Upper lobe of left lung (tissue), 6 donors: ENCODE measurements around the gene ARMC8. TPM values are rescaled to one million over a fixed set of nuclear protein-coding genes. Genes with fewer than 3 reads are reported as not detected.

Experiments used
- ATAC-seq, 2 donors: fragments of 200-7000 bp; cut with Tn5 transposase; one replicate each; pipeline ENCODE4 v1.9.1; 2022; ENCODE audit warnings: mild to moderate bottlenecking in 2 of 2, moderate library complexity in 2 of 2; ENCODE audit not compliant: low FRiP score in 2 of 2
- DNase-seq, 2 donors: peaks; one replicate each; pipeline ENCODE4 v3.0.0-alpha.2; 2019 to 2020
- H3K27ac ChIP-seq, 4 donors: fragments of 200-600 bp; sonication (generic); one replicate each; pipeline ENCODE4 v1.5.1; 2016 to 2019
- H3K27me3 ChIP-seq, 4 donors: fragments of 200-600 bp; sonication (generic); one replicate each; pipeline ENCODE4 v1.5.1; 2017 to 2019
- H3K36me3 ChIP-seq, 4 donors: fragments of 200-600 bp; sonication (generic); one replicate each; pipeline ENCODE4 v1.5.1; 2016 to 2019
- H3K4me1 ChIP-seq, 4 donors: fragments of 200-600 bp; sonication (generic); one replicate each; pipeline ENCODE4 v1.5.1; 2018 to 2019
- H3K4me3 ChIP-seq, 4 donors: fragments of 200-600 bp; sonication (generic); one replicate each; pipeline ENCODE4 v1.5.1; 2017 to 2019; ENCODE audit warnings: mild to moderate bottlenecking in 2 of 4, moderate library complexity in 1 of 4
- H3K9me3 ChIP-seq, 4 donors: fragments of 200-600 bp; sonication (generic); one replicate each; pipeline ENCODE4 v1.5.1; 2018 to 2019
- CTCF ChIP-seq, 6 experiments: fragments of 450-650 bp in 4 of 6; fragments of 200-600 bp in 2 of 6; sonication (generic) in 2 of 6; IDR thresholded peaks; one replicate each; pipeline ENCODE4 v1.5.1; 2016 to 2019; ENCODE audit warnings: antibody characterized with exemption in 6 of 6
- EP300 ChIP-seq, 4 donors: sonication (generic); formaldehyde crosslinking; IDR thresholded peaks; one replicate each; pipeline ENCODE4 v1.5.1; 2017; ENCODE audit warnings: antibody characterized with exemption in 4 of 4, control low read depth in 2 of 4
- POLR2A ChIP-seq, 4 donors: fragments of 450-650 bp; IDR thresholded peaks; one replicate each; pipeline ENCODE4 v1.5.1; 2016 to 2017; ENCODE audit warnings: antibody characterized with exemption in 4 of 4, mild to moderate bottlenecking in 2 of 4
- POLR2AphosphoS5 ChIP-seq, 2 donors: sonication (generic); formaldehyde crosslinking; IDR thresholded peaks; one replicate each; pipeline ENCODE4 v1.5.1; 2017; ENCODE audit warnings: antibody characterized with exemption in 2 of 2
- WGBS, 2 donors: methylation state at CpG; one replicate each; pipeline ENCODE4 v1.1.5; 2017 to 2018; 5-methylcytosine and 5-hydroxymethylcytosine counted together
- total RNA-seq, 6 donors: library from RNA; depleted of rRNA in 4 of 6; stranded (reverse); fragments of >200 nt in 4 of 6; gene quantifications; one replicate each; pipeline versions ENCODE4 v1.1.0 to v1.2.1, GENCODE V29; 2016 to 2021
- donor health status: DM: no; HTN: no; CAD: no; lungs with moderate emphysema.
- donor health status: DM: no; HTN: yes; CAD: no; lungs with severe emphysema.

Gene ARMC8
- total RNA-seq, 6 donors from 2014 or later, result 40.2 to 67.4 (median 48.1) TPM

DNA sequence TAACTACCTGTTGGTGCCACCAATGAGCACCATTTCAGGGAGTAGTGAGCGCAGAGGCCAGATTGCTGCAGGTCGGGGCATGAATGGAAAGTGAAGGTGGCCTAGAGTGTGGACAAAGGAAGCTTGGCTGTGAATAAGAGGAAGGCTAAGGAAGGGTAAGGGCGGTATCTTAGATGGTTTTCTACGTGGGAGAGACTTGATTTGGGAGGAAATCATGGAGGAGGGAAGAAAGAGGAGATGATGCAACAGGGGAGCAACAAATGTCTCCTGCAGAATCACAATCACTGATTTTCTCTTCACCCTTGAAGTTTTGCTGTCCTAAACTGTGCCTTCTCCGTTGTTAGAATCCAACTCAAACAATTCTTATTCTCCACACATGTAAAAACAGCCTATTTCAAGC is 120.8 kb downstream of the ARMC8 start:
- H3K27ac ChIP-seq, result no peak overlapping the region
- DNase-seq, result no peak
- H3K27me3 ChIP-seq, result no peaks in the 10 kb centered on the region
- WGBS, 2 donors, result 80 to 84% methylated on average over 5 of the region's 5 CpGs
- no peaks in the 10 kb centered on the region for H3K4me1 ChIP-seq
- ATAC-seq, result no peak
- H3K36me3 ChIP-seq, result no peaks in the 10 kb centered on the region
- peaks cover 5 to 27% (median 25%) of the 10 kb centered on the region in 4 donors for H3K9me3 ChIP-seq
- H3K4me3 ChIP-seq, result no peak overlapping the region
- TF ChIP-seq CTCF (IDR thresholded peaks at IDR 0.05) (no peak), EP300 (IDR thresholded peaks at IDR 0.05) (no peak), POLR2AphosphoS5 (IDR thresholded peaks at IDR 0.05) (no peak), POLR2A (IDR thresholded peaks at IDR 0.05) (no peak)

GRCh38 chr3:138308783-138309182 is 121.7 kb downstream of the ARMC8 start:
- Histone ChIP-seq H3K4me3 (no peak overlapping the region), H3K27me3 (no peaks in the 10 kb centered on the region), H3K9me3 (peaks cover 5 to 27% (median 25%) of the 10 kb centered on the region in 4 donors), H3K36me3 (no peaks in the 10 kb centered on the region), H3K4me1 (no peaks in the 10 kb centered on the region), H3K27ac (no peak overlapping the region)
- ATAC-seq, result no peak
- TF ChIP-seq CTCF (IDR thresholded peaks at IDR 0.05) (no peak), POLR2AphosphoS5 (IDR thresholded peaks at IDR 0.05) (no peak), POLR2A (IDR thresholded peaks at IDR 0.05) (no peak), EP300 (IDR thresholded peaks at IDR 0.05) (no peak)
- no peak for DNase-seq

GRCh38 chr3:138310494-138310893 is 123.4 kb downstream of the ARMC8 start:
- Histone ChIP-seq H3K9me3 (peaks cover 5 to 27% (median 25%) of the 10 kb centered on the region in 4 donors), H3K27ac (no peak overlapping the region), H3K27me3 (no peaks in the 10 kb centered on the region), H3K4me1 (no peaks in the 10 kb centered on the region), H3K4me3 (no peak overlapping the region), H3K36me3 (no peaks in the 10 kb centered on the region)
- TF ChIP-seq CTCF (IDR thresholded peaks at IDR 0.05), result no peak
- TF ChIP-seq POLR2AphosphoS5 (IDR thresholded peaks at IDR 0.05), result no peak
- TF ChIP-seq EP300 (IDR thresholded peaks at IDR 0.05), result no peak
- TF ChIP-seq POLR2A (IDR thresholded peaks at IDR 0.05), result no peak
- 59 to 76% methylated on average over 4 of the region's 4 CpGs for WGBS, 2 donors
- ATAC-seq, result no peak
- no peak for DNase-seq

GRCh38 chr3:138314751-138315150 is 127.7 kb downstream of the ARMC8 start:
- ATAC-seq, result no peak
- 64 to 68% methylated on average over 1 of the region's 1 CpG for WGBS, 2 donors
- no peak for DNase-seq
- H3K9me3 ChIP-seq, result peaks cover 0 to 6% (median 3%) of the 10 kb centered on the region in 4 donors
- no peak for TF ChIP-seq CTCF (IDR thresholded peaks at IDR 0.05)
- TF ChIP-seq POLR2AphosphoS5 (IDR thresholded peaks at IDR 0.05), result no peak
- TF ChIP-seq EP300 (IDR thresholded peaks at IDR 0.05), result no peak
- TF ChIP-seq POLR2A (IDR thresholded peaks at IDR 0.05), result no peak
- H3K36me3 ChIP-seq, result no peaks in the 10 kb centered on the region
- no peaks in the 10 kb centered on the region for H3K27me3 ChIP-seq
- H3K4me3 ChIP-seq, result no peak overlapping the region
- H3K4me1 ChIP-seq, result no peaks in the 10 kb centered on the region
- no peak overlapping the region for H3K27ac ChIP-seq

GRCh38 chr3:138317687-138318086 is 130.6 kb downstream of the ARMC8 start:
- H3K27ac ChIP-seq, result no peak overlapping the region
- TF ChIP-seq POLR2A (IDR thresholded peaks at IDR 0.05), result no peak
- TF ChIP-seq POLR2AphosphoS5 (IDR thresholded peaks at IDR 0.05), result no peak
- no peak for TF ChIP-seq CTCF (IDR thresholded peaks at IDR 0.05)
- no peak for TF ChIP-seq EP300 (IDR thresholded peaks at IDR 0.05)
- no peaks in the 10 kb centered on the region for H3K9me3 ChIP-seq
- H3K27me3 ChIP-seq, result no peaks in the 10 kb centered on the region
- DNase-seq (no peak), ATAC-seq (no peak)
- no peaks in the 10 kb centered on the region for H3K36me3 ChIP-seq
- 89 to 96% methylated on average over 1 of the region's 1 CpG for WGBS, 2 donors
- no peaks in the 10 kb centered on the region for H3K4me1 ChIP-seq
- H3K4me3 ChIP-seq, result no peak overlapping the region
